PC-3 (cell line): ENCODE measurements around the gene GTF2H1.
"Not testable (repeated sequence)": the region's sequence is repeated elsewhere in the genome, so short reads cannot be mapped to it uniquely, and the experiment has no call there.

Experiments used
- EZH2 ChIP-seq: fragments of 300-600 bp; sonication (generic); IDR thresholded peaks from one replicate; pipeline ENCODE4 v1.6.1; 2017; ENCODE audit warnings: antibody characterized with exemption, mild to moderate bottlenecking, low read length; ENCODE audit not compliant: unreplicated experiment
- TF ChIP-seq, protein P1 (sequence below): fragments of 300-600 bp; sonication (generic); conservative IDR thresholded peaks from 2 replicates; pipeline ENCODE4 v1.5.1; 2017; ENCODE audit warnings: antibody characterized with exemption, low read depth, mild to moderate bottlenecking, low read length

DNA sequence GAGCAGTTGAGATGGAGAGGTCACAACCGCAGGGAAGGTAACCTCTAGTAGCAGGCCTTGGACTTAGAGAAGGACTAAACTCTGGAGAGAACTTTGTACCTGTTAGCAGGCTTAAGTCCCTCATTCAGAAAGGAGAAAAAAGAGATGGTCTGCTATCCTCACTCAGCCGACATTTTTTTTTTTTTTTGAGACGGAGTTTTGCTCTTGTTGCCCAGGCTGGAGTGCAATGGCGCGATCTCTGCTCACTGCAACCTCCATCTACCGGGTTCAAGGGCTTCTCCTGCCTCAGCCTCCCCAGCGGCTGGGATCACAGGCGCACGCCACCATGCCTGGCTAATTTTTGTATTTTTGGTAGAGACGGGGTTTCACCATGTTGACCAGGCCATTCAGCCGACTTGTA is 1.5 kb downstream of the GTF2H1 start:
- TF ChIP-seq, protein P1, sequence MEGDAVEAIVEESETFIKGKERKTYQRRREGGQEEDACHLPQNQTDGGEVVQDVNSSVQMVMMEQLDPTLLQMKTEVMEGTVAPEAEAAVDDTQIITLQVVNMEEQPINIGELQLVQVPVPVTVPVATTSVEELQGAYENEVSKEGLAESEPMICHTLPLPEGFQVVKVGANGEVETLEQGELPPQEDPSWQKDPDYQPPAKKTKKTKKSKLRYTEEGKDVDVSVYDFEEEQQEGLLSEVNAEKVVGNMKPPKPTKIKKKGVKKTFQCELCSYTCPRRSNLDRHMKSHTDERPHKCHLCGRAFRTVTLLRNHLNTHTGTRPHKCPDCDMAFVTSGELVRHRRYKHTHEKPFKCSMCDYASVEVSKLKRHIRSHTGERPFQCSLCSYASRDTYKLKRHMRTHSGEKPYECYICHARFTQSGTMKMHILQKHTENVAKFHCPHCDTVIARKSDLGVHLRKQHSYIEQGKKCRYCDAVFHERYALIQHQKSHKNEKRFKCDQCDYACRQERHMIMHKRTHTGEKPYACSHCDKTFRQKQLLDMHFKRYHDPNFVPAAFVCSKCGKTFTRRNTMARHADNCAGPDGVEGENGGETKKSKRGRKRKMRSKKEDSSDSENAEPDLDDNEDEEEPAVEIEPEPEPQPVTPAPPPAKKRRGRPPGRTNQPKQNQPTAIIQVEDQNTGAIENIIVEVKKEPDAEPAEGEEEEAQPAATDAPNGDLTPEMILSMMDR: not testable (repeated sequence)
- not testable (repeated sequence) for TF ChIP-seq EZH2
